Neural cell (in vitro differentiated cells): ENCODE measurements around the gene ZNF425. TPM values are rescaled to one million over a fixed set of nuclear protein-coding genes. Genes with fewer than 3 reads are reported as not detected.

Experiments
- H2AFZ ChIP-seq: fragments of 200-600, 300-800 bp; sonication (generic), shearing (Covaris generic); 2 replicates; pipeline ENCODE4 v1.6.0; 2014; ENCODE audit warnings: low read depth, mild to moderate bottlenecking, antibody characterized with exemption, low read length, moderate library complexity
- H3F3A ChIP-seq: fragments of 200-600 bp; shearing (Covaris generic); 2 replicates; pipeline ENCODE4 v1.6.1; 2016; ENCODE audit warnings: mild to moderate bottlenecking, moderate library complexity, mixed read lengths, antibody characterized with exemption, low read length; ENCODE audit not compliant: insufficient read depth, poor library complexity, severe bottlenecking
- H3K27ac ChIP-seq: fragments of 200-600, 300-800 bp; sonication (generic), shearing (Covaris generic); 2 replicates; pipeline ENCODE4 v1.5.1; 2014; ENCODE audit warnings: mild to moderate bottlenecking, low read length, moderate library complexity
- H3K27me3 ChIP-seq: fragments of 300-800, 200-600 bp; sonication (generic), shearing (Covaris generic); 2 replicates; pipeline ENCODE4 v1.6.0; 2014; ENCODE audit warnings: mild to moderate bottlenecking, low read depth, low read length, moderate library complexity; ENCODE audit not compliant: insufficient read depth
- H3K36me3 ChIP-seq: fragments of 300-800, 200-600 bp; sonication (generic), shearing (Covaris generic); 2 replicates; pipeline ENCODE4 v1.5.1; 2014; ENCODE audit warnings: mild to moderate bottlenecking, antibody characterized with exemption, low read length, moderate library complexity; ENCODE audit not compliant: insufficient read depth
- H3K4me2 ChIP-seq: fragments of 300-800, 200-600 bp; sonication (generic), shearing (Covaris generic); 2 replicates; pipeline ENCODE4 v1.6.0; 2014; ENCODE audit warnings: mild to moderate bottlenecking, low read length
- H3K4me3 ChIP-seq: fragments of 300-800, 200-600 bp; sonication (generic), shearing (Covaris generic); 2 replicates; pipeline ENCODE4 v1.5.1; 2014; ENCODE audit warnings: mild to moderate bottlenecking, low read length, moderate library complexity
- H3K79me2 ChIP-seq: fragments of 200-600 bp; shearing (Covaris generic); replicated peaks from 2 replicates; pipeline ENCODE4 v1.6.0; 2014; ENCODE audit warnings: mild to moderate bottlenecking, low read length, moderate library complexity; ENCODE audit not compliant: insufficient read depth
- H3K9ac ChIP-seq: fragments of 300-800, 200-600 bp; sonication (generic), shearing (Covaris generic); 2 replicates; pipeline ENCODE4 v1.6.1; 2016; ENCODE audit warnings: mild to moderate bottlenecking, low read length, mixed read lengths
- H3K9me2 ChIP-seq: fragments of 200-600 bp; shearing (Covaris generic); 2 replicates; pipeline ENCODE4 v1.6.1; 2016; ENCODE audit warnings: mild to moderate bottlenecking, low read length, mixed read lengths; ENCODE audit not compliant: insufficient read depth
- H3K9me3 ChIP-seq: fragments of 200-600, 300-800 bp; sonication (generic), shearing (Covaris generic); 2 replicates; pipeline ENCODE4 v1.6.1; 2016; ENCODE audit warnings: mild to moderate bottlenecking, mixed run types, low read length, moderate library complexity, mixed read lengths
- H4K20me1 ChIP-seq: fragments of 200-600 bp; shearing (Covaris generic); 2 replicates; pipeline ENCODE4 v1.6.1; 2016; ENCODE audit warnings: mild to moderate bottlenecking, mixed run types; ENCODE audit not compliant: insufficient read depth
- EZH2 ChIP-seq: fragments of 200-600, 300-800 bp; shearing (Covaris generic), sonication (generic); IDR thresholded peaks from 2 replicates; pipeline ENCODE4 v1.6.1; 2014; ENCODE audit warnings: antibody characterized with exemption, low read length, borderline replicate concordance, mild to moderate bottlenecking; ENCODE audit not compliant: insufficient read depth, poor library complexity, severe bottlenecking
- MXI1 ChIP-seq: fragments of 450-650 bp; conservative IDR thresholded peaks from 2 replicates; pipeline ENCODE4 v1.6.1; 2014; ENCODE audit warnings: antibody characterized with exemption, mild to moderate bottlenecking; ENCODE audit not compliant: poor library complexity, severe bottlenecking
- RAD21 ChIP-seq: fragments of 450-650 bp; conservative IDR thresholded peaks from 2 replicates; pipeline ENCODE4 v1.6.1; 2014; ENCODE audit warnings: antibody characterized with exemption, mild to moderate bottlenecking, moderate library complexity
- SMC3 ChIP-seq: fragments of 450-650 bp; conservative IDR thresholded peaks from 2 replicates; pipeline ENCODE4 v1.6.1; 2014; ENCODE audit warnings: antibody characterized with exemption, mild to moderate bottlenecking, moderate library complexity; ENCODE audit not compliant: poor library complexity
- TAF1 ChIP-seq: IDR thresholded peaks from 2 replicates; pipeline ENCODE4 v1.6.1; 2012; ENCODE audit warnings: low read depth
- polyA plus RNA-seq: library from polyadenylated mRNA; depleted of rRNA; stranded (reverse); fragments of >200 nt; gene quantifications from 2 replicates; pipeline ENCODE4 v1.2.3, GENCODE V29; 2014
- TF ChIP-seq, protein P1 (sequence below): fragments of 450-650 bp; IDR thresholded peaks from 2 replicates; pipeline ENCODE4 v1.5.1; 2014; ENCODE audit warnings: antibody characterized with exemption, mild to moderate bottlenecking, moderate library complexity; ENCODE audit not compliant: poor library complexity, severe bottlenecking

ZNF425 gene
- polyA plus RNA-seq, 1 donor from 2014 or later, result 5.1 TPM

DNA sequence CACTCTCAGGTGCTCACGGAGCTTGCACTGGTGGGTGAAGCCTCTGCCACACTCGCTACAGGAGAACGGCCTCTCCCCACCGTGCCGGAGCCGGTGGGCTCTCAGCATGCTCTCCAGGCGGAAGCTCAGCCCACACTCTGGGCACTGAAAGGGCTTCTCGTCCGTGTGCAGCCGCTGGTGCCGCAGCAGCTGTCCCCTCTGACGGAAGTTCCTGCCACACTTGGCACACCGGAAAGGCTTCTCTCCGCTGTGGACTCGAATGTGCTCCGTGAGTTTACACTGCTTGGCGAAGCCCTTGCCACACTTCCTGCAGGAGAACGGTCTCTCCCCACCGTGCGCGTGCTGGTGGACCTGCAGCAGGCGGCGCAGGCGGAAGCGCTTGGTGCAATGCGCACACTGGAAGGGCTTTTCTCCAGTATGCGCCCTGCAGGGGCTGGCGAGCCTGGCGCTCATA is 54.9 kb downstream of the ZNF425 start:
- TF ChIP-seq EZH2, result no peak
- TF ChIP-seq, protein P1, sequence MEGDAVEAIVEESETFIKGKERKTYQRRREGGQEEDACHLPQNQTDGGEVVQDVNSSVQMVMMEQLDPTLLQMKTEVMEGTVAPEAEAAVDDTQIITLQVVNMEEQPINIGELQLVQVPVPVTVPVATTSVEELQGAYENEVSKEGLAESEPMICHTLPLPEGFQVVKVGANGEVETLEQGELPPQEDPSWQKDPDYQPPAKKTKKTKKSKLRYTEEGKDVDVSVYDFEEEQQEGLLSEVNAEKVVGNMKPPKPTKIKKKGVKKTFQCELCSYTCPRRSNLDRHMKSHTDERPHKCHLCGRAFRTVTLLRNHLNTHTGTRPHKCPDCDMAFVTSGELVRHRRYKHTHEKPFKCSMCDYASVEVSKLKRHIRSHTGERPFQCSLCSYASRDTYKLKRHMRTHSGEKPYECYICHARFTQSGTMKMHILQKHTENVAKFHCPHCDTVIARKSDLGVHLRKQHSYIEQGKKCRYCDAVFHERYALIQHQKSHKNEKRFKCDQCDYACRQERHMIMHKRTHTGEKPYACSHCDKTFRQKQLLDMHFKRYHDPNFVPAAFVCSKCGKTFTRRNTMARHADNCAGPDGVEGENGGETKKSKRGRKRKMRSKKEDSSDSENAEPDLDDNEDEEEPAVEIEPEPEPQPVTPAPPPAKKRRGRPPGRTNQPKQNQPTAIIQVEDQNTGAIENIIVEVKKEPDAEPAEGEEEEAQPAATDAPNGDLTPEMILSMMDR, result no peak
- Histone ChIP-seq H3K9me2 (no peaks in the 10 kb centered on the region), H4K20me1 (no peaks in the 10 kb centered on the region), H3K36me3 (no peaks in the 10 kb centered on the region), H2AFZ (no peak overlapping the region), H3F3A (no peaks in the 10 kb centered on the region), H3K4me2 (no peak overlapping the region), H3K4me3 (no peak overlapping the region), H3K27me3 (no peaks in the 10 kb centered on the region), H3K9ac (no peak overlapping the region), H3K9me3 (no peaks in the 10 kb centered on the region), H3K27ac (no peak overlapping the region), H3K79me2 (no peaks in the 10 kb centered on the region)

DNA sequence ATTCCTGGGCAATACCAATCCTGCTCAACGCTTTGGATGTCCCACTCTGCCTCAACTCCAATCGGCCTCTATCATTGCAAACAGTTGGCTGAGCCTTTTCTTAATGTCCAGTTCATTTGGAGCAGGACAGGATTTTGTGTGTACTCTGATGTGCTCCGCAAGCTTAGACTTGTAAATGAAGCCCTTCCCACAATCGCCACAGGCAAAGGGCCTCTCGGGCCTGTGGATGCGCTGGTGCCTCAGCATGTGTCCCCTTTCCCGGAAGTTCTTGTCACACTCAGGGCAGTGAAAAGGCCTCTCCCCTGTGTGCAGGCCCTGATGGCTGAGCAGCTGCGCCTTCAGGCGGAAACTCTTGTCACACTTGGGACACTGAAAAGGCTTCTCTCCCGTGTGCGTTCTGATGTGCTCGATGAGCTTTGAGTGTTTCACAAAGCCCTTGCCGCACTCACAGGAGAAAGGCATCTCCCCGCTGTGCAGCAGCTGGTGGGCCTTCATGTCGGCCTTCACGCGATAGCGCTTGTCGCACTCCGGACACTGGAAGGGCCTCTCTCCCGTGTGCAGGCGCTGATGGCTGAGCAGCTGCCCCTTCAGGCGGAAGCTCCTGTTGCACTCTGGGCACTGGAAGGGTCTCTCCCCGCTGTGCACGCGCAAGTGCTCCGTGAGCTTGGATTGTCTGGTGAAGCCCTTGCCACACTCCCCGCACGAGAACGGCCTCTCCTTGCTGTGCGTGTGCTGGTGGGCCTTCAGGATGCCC is 55.6 kb downstream of the ZNF425 start:
- Histone ChIP-seq H3K4me2 (no peak overlapping the region), H3K9ac (no peak overlapping the region), H2AFZ (no peak overlapping the region), H3K27me3 (no peaks in the 10 kb centered on the region), H3K36me3 (no peaks in the 10 kb centered on the region), H3K79me2 (no peaks in the 10 kb centered on the region), H3K9me3 (no peaks in the 10 kb centered on the region), H3K4me3 (no peak overlapping the region), H4K20me1 (no peaks in the 10 kb centered on the region), H3K9me2 (no peaks in the 10 kb centered on the region), H3F3A (no peaks in the 10 kb centered on the region), H3K27ac (no peak overlapping the region)
- no peak for TF ChIP-seq TAF1

DNA sequence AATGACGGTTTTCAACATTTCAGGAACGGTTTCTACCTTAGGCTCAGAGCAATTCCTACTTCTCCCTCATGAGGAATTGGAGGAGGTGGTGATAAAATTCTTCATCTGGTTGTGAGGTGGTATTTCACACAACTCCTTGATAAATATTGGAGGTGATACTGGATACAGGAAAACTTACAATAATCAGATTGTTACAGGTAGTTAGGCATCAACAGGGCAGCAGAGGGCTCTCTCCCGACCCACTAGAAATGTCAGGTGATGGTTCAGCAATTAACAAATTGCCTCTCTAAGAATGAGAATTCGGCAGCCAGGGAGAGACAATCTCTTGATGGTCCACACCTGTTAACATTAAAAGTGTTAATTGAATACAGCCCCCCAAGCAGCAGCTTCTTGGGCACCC is 58.3 kb downstream of the ZNF425 start:
- no peak overlapping the region for H3K27ac ChIP-seq
- H3K79me2 ChIP-seq, result no peaks in the 10 kb centered on the region

More for the DNA sequence above, 58.3 kb downstream of the ZNF425 start:
- Histone ChIP-seq H3K4me3 (no peak overlapping the region), H2AFZ (no peak overlapping the region), H3K9me3 (no peaks in the 10 kb centered on the region), H3F3A (no peaks in the 10 kb centered on the region), H3K9me2 (no peaks in the 10 kb centered on the region), H3K27me3 (no peaks in the 10 kb centered on the region), H3K9ac (no peak overlapping the region), H3K36me3 (no peaks in the 10 kb centered on the region), H3K4me2 (no peak overlapping the region), H4K20me1 (no peaks in the 10 kb centered on the region)
- TF ChIP-seq SMC3 (no peak), EZH2 (no peak), TAF1 (no peak), RAD21 (no peak), MXI1 (no peak)
- TF ChIP-seq, protein P1, result no peak
